Choroid plexus epithelial cell (primary cell): ENCODE measurements around the gene PLA2G2D.

ENCODE experiments used
- DNase-seq: peaks from one replicate; pipeline ENCODE4 v3.0.0-alpha.2; 2010; ENCODE audit warnings: low read depth
- H3K4me3 ChIP-seq: 2 replicates; pipeline ENCODE4 v1.5.1; 2011; ENCODE audit warnings: low read depth, mild to moderate bottlenecking, control low read depth, low read length, moderate library complexity
- CTCF ChIP-seq: conservative IDR thresholded peaks from 2 replicates; pipeline ENCODE4 v1.5.1; 2011; ENCODE audit warnings: low read depth, mild to moderate bottlenecking, control low read depth, inconsistent platforms, low read length, moderate library complexity

PLA2G2D gene

GRCh38 chr1:20119347-20119746 lies at the start of gene PLA2G2D:
PLA2G2D (minus strand) TSS chr1:20119536; CDS start chr1:20119498, 38 bp downstream.
- DNase-seq: no peak
- no peak within 1 kb of the TSS for H3K4me3 ChIP-seq
- no peak for TF ChIP-seq CTCF

GRCh38 chr1:20168564-20169491 lies 49.5 kb upstream of the PLA2G2D start:
- no peak for DNase-seq
- H3K4me3 ChIP-seq: no peak overlapping the region
- no peak for TF ChIP-seq CTCF

- H3K4me3 ChIP-seq: no peak overlapping the region
- DNase-seq: no peak
- TF ChIP-seq CTCF: no peak
These were observed 47.8 kb upstream of the PLA2G2D start for GRCh38 chr1:20167126-20167525.

GRCh38 chr1:20166051-20166450 lies 46.7 kb upstream of the PLA2G2D start:
- DNase-seq: no peak
- TF ChIP-seq CTCF: no peak
- no peak overlapping the region for H3K4me3 ChIP-seq

GRCh38 chr1:20165522-20165951 lies 46.2 kb upstream of the PLA2G2D start:
- DNase-seq: peak; percentile 19

GRCh38 chr1:20164694-20165202 lies 45.4 kb upstream of the PLA2G2D start:
- no peak overlapping the region for H3K4me3 ChIP-seq
- TF ChIP-seq CTCF: no peak
- DNase-seq: no peak

More at GRCh38 chr1:20165522-20165951, 46.2 kb upstream of the PLA2G2D start:
- no peak overlapping the region for H3K4me3 ChIP-seq
- TF ChIP-seq CTCF: peak; percentile 43
